BLaER1 treated with 17β-estradiol and CSF1 and Interleukin-3, amounts not matched to agents 10 nM and 100 nM (cell line): ENCODE results near the gene ZNF318.

Source experiments
- H3K27ac ChIP-seq, 11 experiments: shearing (Covaris generic); formaldehyde crosslinking; 2 replicates each; pipeline ENCODE4 v1.8.1; 2022
- H3K27me3 ChIP-seq, 11 experiments: shearing (Covaris generic); formaldehyde crosslinking; 2 replicates each; pipeline ENCODE4 v1.8.1; 2022
- H3K36me3 ChIP-seq, 11 experiments: shearing (Covaris generic); formaldehyde crosslinking; 2 replicates each; pipeline ENCODE4 v1.8.1; 2022
- H3K4me1 ChIP-seq, 10 experiments: shearing (Covaris generic); formaldehyde crosslinking; 2 replicates each; pipeline ENCODE4 v1.8.1; 2022
- H3K4me2 ChIP-seq, 11 experiments: shearing (Covaris generic); formaldehyde crosslinking; 2 replicates each; pipeline ENCODE4 v1.8.1; 2022
- H3K4me3 ChIP-seq, 10 experiments: shearing (Covaris generic); formaldehyde crosslinking; 2 replicates each; pipeline ENCODE4 v1.8.1; 2022
- H3K9ac ChIP-seq, 11 experiments: shearing (Covaris generic); formaldehyde crosslinking; 2 replicates each; pipeline ENCODE4 v1.8.1; 2022
- H3K9me3 ChIP-seq, 11 experiments: shearing (Covaris generic); formaldehyde crosslinking; replicated peaks in 1 of 11; 2 replicates each; pipeline ENCODE4 v1.8.1; 2022
- H4K20me1 ChIP-seq, 11 experiments: shearing (Covaris generic); formaldehyde crosslinking; 2 replicates each; pipeline ENCODE4 v1.8.1; 2022
- Cebpa-rat ChIP-seq, 11 experiments: shearing (Covaris generic); IDR thresholded peaks; 2 replicates each; pipeline ENCODE4 v1.8.1; 2022

ZNF318 gene

GRCh38 chr6:43310624-43311023 is 58.8 kb downstream of the ZNF318 start:
- H3K9me3 ChIP-seq, result peaks cover 0 to 17% (median 0%) of the 10 kb centered on the region in 11 experiments; a peak in 5 of 22 replicates
- H3K36me3 ChIP-seq, result no peaks in the 10 kb centered on the region
- H3K27ac ChIP-seq, result peak overlapping the region in 3 of 11 experiments; percentile 53 to 82 (median 80); a peak in 6 of 22 replicates
- peaks cover 31 to 89% (median 70%) of the 10 kb centered on the region in 10 experiments for H3K4me1 ChIP-seq
- H3K4me2 ChIP-seq, result peak overlapping the region in 6 of 11 experiments; percentile 86 to 96 (median 90); a peak in 9 of 22 replicates
- TF ChIP-seq Cebpa-rat (IDR thresholded peaks at IDR 0.05), result no peak
- no peak overlapping the region for H3K9ac ChIP-seq
- H4K20me1 ChIP-seq, result no peaks in the 10 kb centered on the region
- H3K4me3 ChIP-seq, result no peak overlapping the region
- peaks cover 0 to 9% (median 0%) of the 10 kb centered on the region in 11 experiments; a peak in 1 of 22 replicates for H3K27me3 ChIP-seq

GRCh38 chr6:43310134-43310533 is 59.3 kb downstream of the ZNF318 start:
- Histone ChIP-seq H3K27me3 (peaks cover 0 to 9% (median 0%) of the 10 kb centered on the region in 11 experiments; a peak in 1 of 22 replicates), H3K4me2 (peak overlapping the region in 6 of 11 experiments; percentile 27 to 96 (median 90); a peak in 11 of 22 replicates), H3K36me3 (no peaks in the 10 kb centered on the region), H4K20me1 (no peaks in the 10 kb centered on the region), H3K4me1 (peaks cover 31 to 86% (median 69%) of the 10 kb centered on the region in 10 experiments), H3K27ac (peak overlapping the region in 4 of 11 experiments; percentile 20 to 80 (median 46); a peak in 5 of 22 replicates), H3K9ac (no peak overlapping the region), H3K9me3 (peaks cover 0 to 17% (median 0%) of the 10 kb centered on the region in 11 experiments; a peak in 5 of 22 replicates), H3K4me3 (no peak overlapping the region)
- no peak for TF ChIP-seq Cebpa-rat (IDR thresholded peaks at IDR 0.05)

- no peaks in the 10 kb centered on the region for H3K36me3 ChIP-seq
- H4K20me1 ChIP-seq, result no peaks in the 10 kb centered on the region
- no peak for TF ChIP-seq Cebpa-rat (IDR thresholded peaks at IDR 0.05)
- H3K9me3 ChIP-seq, result peaks cover 0 to 17% (median 0%) of the 10 kb centered on the region in 11 experiments; a peak in 5 of 22 replicates
- H3K4me1 ChIP-seq, result peaks cover 31 to 77% (median 64%) of the 10 kb centered on the region in 10 experiments
- peaks cover 0 to 9% (median 0%) of the 10 kb centered on the region in 11 experiments; a peak in 1 of 22 replicates for H3K27me3 ChIP-seq
- peak overlapping the region; percentile 41 to 71 (median 58) for H3K4me3 ChIP-seq
- peak overlapping the region in 8 of 11 experiments; percentile 17 to 66 (median 48); a peak in 13 of 22 replicates for H3K27ac ChIP-seq
- H3K4me2 ChIP-seq, result peak overlapping the region; percentile 83 to 97 (median 91)
- peak overlapping the region in 10 of 11 experiments; percentile 14 to 73 (median 62); a peak in 18 of 22 replicates for H3K9ac ChIP-seq
Observed at GRCh38 chr6:43308990-43309477, 60.4 kb downstream of the ZNF318 start.

GRCh38 chr6:43308101-43308989 is 61.1 kb downstream of the ZNF318 start, which contains the start of gene CRIP3:
Gene CRIP3 (minus strand): TSS chr6:43308826. CDS start chr6:43308792, 34 bp downstream.
- no peaks in the 10 kb centered on the region for H3K36me3 ChIP-seq
- H3K4me3 ChIP-seq, result peak within 1 kb of the TSS; percentile 41 to 71 (median 58)
- peak within 1 kb of the TSS in 8 of 11 experiments; percentile 17 to 66 (median 48); a peak in 14 of 22 replicates for H3K27ac ChIP-seq
- peaks cover 30 to 71% (median 57%) of the 10 kb centered on the region in 10 experiments for H3K4me1 ChIP-seq
- peak within 1 kb of the TSS; percentile 83 to 97 (median 91) for H3K4me2 ChIP-seq
- H3K9ac ChIP-seq, result peak within 1 kb of the TSS in 10 of 11 experiments; percentile 14 to 73 (median 62); a peak in 18 of 22 replicates
- no peak for TF ChIP-seq Cebpa-rat (IDR thresholded peaks at IDR 0.05)
- peaks cover 0 to 9% (median 0%) of the 10 kb centered on the region in 11 experiments; a peak in 1 of 22 replicates for H3K27me3 ChIP-seq
- no peaks in the 10 kb centered on the region for H4K20me1 ChIP-seq
- H3K9me3 ChIP-seq, result peaks cover 0 to 17% (median 0%) of the 10 kb centered on the region in 11 experiments; a peak in 5 of 22 replicates

GRCh38 chr6:43307451-43308100 is 61.9 kb downstream of the ZNF318 start:
- Histone ChIP-seq H3K36me3 (no peaks in the 10 kb centered on the region), H3K4me2 (peak overlapping the region; percentile 83 to 97 (median 91); a peak in 21 of 22 replicates), H4K20me1 (no peaks in the 10 kb centered on the region), H3K4me3 (peak overlapping the region in 4 of 10 experiments; percentile 58 to 71 (median 62); a peak in 6 of 20 replicates), H3K4me1 (peaks cover 22 to 65% (median 49%) of the 10 kb centered on the region in 10 experiments), H3K9me3 (peaks cover 0 to 17% (median 0%) of the 10 kb centered on the region in 11 experiments; a peak in 5 of 22 replicates), H3K9ac (peak overlapping the region in 5 of 11 experiments; percentile 62 to 69 (median 64); a peak in 5 of 22 replicates), H3K27me3 (peaks cover 0 to 9% (median 0%) of the 10 kb centered on the region in 11 experiments; a peak in 1 of 22 replicates), H3K27ac (peak overlapping the region in 5 of 11 experiments; percentile 12 to 66 (median 57); a peak in 4 of 22 replicates)
- TF ChIP-seq Cebpa-rat (IDR thresholded peaks at IDR 0.05), result no peak

- TF ChIP-seq Cebpa-rat (IDR thresholded peaks at IDR 0.05), result no peak
- no peak overlapping the region for H3K27ac ChIP-seq
- H3K4me1 ChIP-seq, result peaks cover 19 to 50% (median 34%) of the 10 kb centered on the region in 10 experiments
Observed at GRCh38 chr6:43306086-43306485, 63.4 kb downstream of the ZNF318 start.

GRCh38 chr6:43304882-43305281 is 64.6 kb downstream of the ZNF318 start:
- Histone ChIP-seq H3K4me3 (no peak overlapping the region), H3K9me3 (no peaks in the 10 kb centered on the region), H3K4me2 (no peak overlapping the region), H4K20me1 (no peaks in the 10 kb centered on the region), H3K27me3 (peaks cover 0 to 9% (median 0%) of the 10 kb centered on the region in 11 experiments; a peak in 1 of 22 replicates), H3K36me3 (no peaks in the 10 kb centered on the region), H3K4me1 (peaks cover 19 to 38% (median 25%) of the 10 kb centered on the region in 10 experiments), H3K27ac (no peak overlapping the region), H3K9ac (no peak overlapping the region)
- TF ChIP-seq Cebpa-rat (IDR thresholded peaks at IDR 0.05), result no peak

More at GRCh38 chr6:43306086-43306485, 63.4 kb downstream of the ZNF318 start:
- H3K27me3 ChIP-seq, result peaks cover 0 to 9% (median 0%) of the 10 kb centered on the region in 11 experiments; a peak in 1 of 22 replicates
- no peaks in the 10 kb centered on the region for H3K36me3 ChIP-seq
- no peak overlapping the region for H3K9ac ChIP-seq
- H3K4me3 ChIP-seq, result no peak overlapping the region
- no peaks in the 10 kb centered on the region for H4K20me1 ChIP-seq
- peaks cover 0 to 2% (median 0%) of the 10 kb centered on the region in 11 experiments; a peak in 3 of 22 replicates for H3K9me3 ChIP-seq
- H3K4me2 ChIP-seq, result peak overlapping the region in 2 of 11 experiments; percentile 2 to 20; a peak in 1 of 22 replicates

- no peak for TF ChIP-seq Cebpa-rat (IDR thresholded peaks at IDR 0.05)
- Histone ChIP-seq H3K4me1 (peaks cover 19 to 38% (median 23%) of the 10 kb centered on the region in 10 experiments), H3K36me3 (no peaks in the 10 kb centered on the region), H4K20me1 (no peaks in the 10 kb centered on the region), H3K9me3 (no peaks in the 10 kb centered on the region), H3K27ac (no peak overlapping the region), H3K9ac (no peak overlapping the region), H3K4me2 (no peak overlapping the region), H3K27me3 (peaks cover 0 to 9% (median 0%) of the 10 kb centered on the region in 11 experiments; a peak in 1 of 22 replicates), H3K4me3 (no peak overlapping the region)
Observed at GRCh38 chr6:43304361-43304760, 65.1 kb downstream of the ZNF318 start.
